ENCODE data around the gene CSDE1.

DNA sequence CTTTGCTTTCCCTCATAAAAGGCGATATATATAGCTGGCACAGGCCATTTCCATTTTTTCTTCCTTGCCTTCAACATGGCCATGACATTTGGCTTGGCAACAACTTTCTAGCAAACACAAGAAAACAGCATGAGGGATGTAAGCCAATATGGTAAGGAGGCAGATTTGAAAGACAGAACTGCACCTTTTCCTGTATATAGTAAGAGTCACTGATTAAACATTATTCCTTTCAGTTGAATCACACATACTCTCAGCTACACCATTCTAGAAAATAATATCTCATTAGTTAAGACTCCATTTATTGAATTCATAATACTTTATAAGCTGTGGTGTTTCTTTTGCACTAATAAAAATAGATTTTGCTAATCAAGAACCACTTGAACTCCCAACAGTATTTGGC is 13.2 kb upstream of the CSDE1 start:
- TF ChIP-seq SUZ12 (IDR thresholded peaks at IDR 0.05; ENCODE audit: extremely low read depth, insufficient read depth, insufficient read length), result no peak
- TF ChIP-seq YY1 (IDR thresholded peaks at IDR 0.05; ENCODE audit: insufficient read depth, insufficient read length), result no peak
- no peak for TF ChIP-seq ZNF274 (IDR thresholded peaks at IDR 0.05; ENCODE audit: low read depth, low read length)
